Neuronal stem cell (in vitro differentiated cells): ENCODE measurements around the gene PDE6C.
"Not testable (repeated sequence)": the region's sequence is repeated elsewhere in the genome, so short reads cannot be mapped to it uniquely, and the experiment has no call there.

Source experiments
- DNase-seq: peaks from one replicate; pipeline ENCODE4 v3.0.0-alpha.2; 2013; ENCODE audit warnings: low spot score
- H2AFZ ChIP-seq: one replicate; pipeline ENCODE4 v1.6.1; 2013; ENCODE audit warnings: mild to moderate bottlenecking, low read length, inconsistent platforms
- H2AK5ac ChIP-seq: 2 replicates; pipeline ENCODE4 v1.6.1; 2013; ENCODE audit warnings: low read depth, mild to moderate bottlenecking, inconsistent platforms, low read length, moderate library complexity, mixed read lengths
- H2BK120ac ChIP-seq: 2 replicates; pipeline ENCODE4 v1.6.1; 2013; ENCODE audit warnings: low read depth, mild to moderate bottlenecking, inconsistent platforms, low read length, moderate library complexity, mixed read lengths
- H2BK12ac ChIP-seq: one replicate; pipeline ENCODE4 v1.6.1; 2013; ENCODE audit warnings: low read length, inconsistent platforms
- H2BK15ac ChIP-seq: 2 replicates; pipeline ENCODE4 v1.6.1; 2013; ENCODE audit warnings: mild to moderate bottlenecking, low read length, inconsistent platforms, mixed read lengths
- H2BK5ac ChIP-seq: one replicate; pipeline ENCODE4 v1.6.1; 2013; ENCODE audit warnings: inconsistent platforms, mild to moderate bottlenecking, low read length, moderate library complexity
- H3K14ac ChIP-seq: one replicate; pipeline ENCODE4 v1.6.1; 2013; ENCODE audit warnings: low read length, inconsistent platforms
- H3K18ac ChIP-seq: 2 replicates; pipeline ENCODE4 v1.6.1; 2013; ENCODE audit warnings: low read length, inconsistent platforms
- H3K23ac ChIP-seq: 2 replicates; pipeline ENCODE4 v1.6.1; 2013; ENCODE audit warnings: low read depth, mild to moderate bottlenecking, mixed read lengths, low read length, inconsistent platforms; ENCODE audit not compliant: poor library complexity
- H3K27ac ChIP-seq: replicated peaks from 3 replicates; pipeline ENCODE4 v1.5.1; 2013; ENCODE audit warnings: low read length, inconsistent platforms
- H3K27me3 ChIP-seq, 3 experiments: 2 replicates each; pipeline ENCODE4 v1.6.1; 2013; ENCODE audit warnings: low read length in 3 of 3, mild to moderate bottlenecking in 2 of 3, inconsistent platforms in 1 of 3, low read depth in 1 of 3, mixed read lengths in 1 of 3, moderate library complexity in 1 of 3; ENCODE audit not compliant: control insufficient read depth in 3 of 3, insufficient read depth in 3 of 3
- H3K36me3 ChIP-seq, 2 donors: replicated peaks in 1 of 2; 2 replicates each; pipeline ENCODE4 v1.6.1; 2013; ENCODE audit warnings: low read length in 2 of 2; ENCODE audit not compliant: control insufficient read depth in 2 of 2, insufficient read depth in 2 of 2
- H3K4ac ChIP-seq: 2 replicates; pipeline ENCODE4 v1.6.1; 2013; ENCODE audit warnings: inconsistent platforms, mild to moderate bottlenecking, low read length, moderate library complexity
- H3K4me1 ChIP-seq, 2 donors: 1 replicate in 1 of 2; 2 replicates in 1 of 2; pipeline ENCODE4 v1.6.1; 2013; ENCODE audit warnings: low read length in 2 of 2, low read depth in 1 of 2; ENCODE audit not compliant: control insufficient read depth in 2 of 2, insufficient read depth in 1 of 2
- H3K4me2 ChIP-seq: one replicate; pipeline ENCODE4 v1.6.1; 2013; ENCODE audit warnings: mild to moderate bottlenecking, low read length, inconsistent platforms; ENCODE audit not compliant: insufficient read depth, poor library complexity, severe bottlenecking
- H3K4me3 ChIP-seq, 2 donors: 2 replicates each; pipeline ENCODE4 v1.5.1; 2013; ENCODE audit warnings: low read length in 2 of 2, mild to moderate bottlenecking in 2 of 2, inconsistent platforms in 1 of 2, moderate library complexity in 1 of 2
- H3K79me1 ChIP-seq: one replicate; pipeline ENCODE4 v1.6.1; 2013; ENCODE audit warnings: low read depth, mild to moderate bottlenecking, inconsistent platforms, low read length, moderate library complexity
- H3K9ac ChIP-seq: one replicate; pipeline ENCODE4 v1.6.1; 2013; ENCODE audit warnings: mild to moderate bottlenecking, low read depth, low read length, inconsistent platforms; ENCODE audit not compliant: poor library complexity
- H3K9me3 ChIP-seq, 2 donors: replicated peaks in 1 of 2; 2 replicates each; pipeline versions ENCODE3 to v1.6.1; 2013; ENCODE audit warnings: low read length in 2 of 2, mild to moderate bottlenecking in 2 of 2, inconsistent platforms in 1 of 2, low read depth in 1 of 2, mixed read lengths in 1 of 2, moderate library complexity in 1 of 2; ENCODE audit not compliant: control insufficient read depth in 2 of 2, insufficient read depth in 1 of 2
- H4K8ac ChIP-seq: one replicate; pipeline ENCODE4 v1.6.1; 2013; ENCODE audit warnings: low read depth, mild to moderate bottlenecking, inconsistent platforms, low read length, moderate library complexity
- H4K91ac ChIP-seq: one replicate; pipeline ENCODE4 v1.6.1; 2013; ENCODE audit warnings: low read length, low read depth, mild to moderate bottlenecking, inconsistent platforms; ENCODE audit not compliant: poor library complexity
- WGBS, 2 donors: extraction: QIAGEN DNeasy Blood & Tissue Kit; methylation state at CpG; one replicate each; pipeline ENCODE4 v1.1.7; 2013; ENCODE audit warnings: missing lambda C conversion rate in 2 of 2, mixed read lengths in 1 of 2; ENCODE audit not compliant: insufficient read length in 2 of 2, insufficient replicate concordance in 1 of 2; ENCODE audit errors: extremely low coverage in 2 of 2; 5-methylcytosine and 5-hydroxymethylcytosine counted together

The PDE6C gene

GRCh38 chr10:93680412-93681047, 68.2 kb downstream of the PDE6C start:
- WGBS, 2 donors, result no CpG with 5 or more reads among the region's 4 CpGs

DNA sequence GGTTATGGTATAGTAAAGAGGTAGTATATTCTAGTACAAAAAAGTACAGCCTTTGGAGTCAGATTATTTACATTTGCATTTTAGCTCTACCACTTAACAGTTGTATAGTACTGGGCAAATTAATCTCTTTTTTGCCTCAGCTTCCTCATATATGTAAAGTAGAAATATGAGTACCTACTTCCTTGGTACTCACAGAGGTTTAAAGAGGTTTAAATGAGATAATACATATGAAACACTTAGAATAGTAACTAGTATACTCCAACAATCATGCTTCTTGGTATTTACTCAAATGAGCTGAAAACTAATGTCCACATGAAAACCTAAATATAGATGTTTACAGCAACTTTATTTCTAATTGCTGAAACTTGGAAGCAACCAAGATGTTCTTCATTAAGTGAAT, 75.4 kb downstream of the PDE6C start:
- no peak for DNase-seq
- H4K91ac ChIP-seq, result no peak overlapping the region
- no peaks in the 10 kb centered on the region for H3K4me1 ChIP-seq
- H3K4ac ChIP-seq, result no peak overlapping the region
- H3K4me3 ChIP-seq, result no peak overlapping the region
- no peak overlapping the region for H2AFZ ChIP-seq
- H2BK15ac ChIP-seq, result no peak overlapping the region
- H3K18ac ChIP-seq, result no peak overlapping the region
- no peak overlapping the region for H2BK120ac ChIP-seq
- peaks cover 3 to 42% of the 10 kb centered on the region in 2 donors for H3K36me3 ChIP-seq
- no peak overlapping the region for H3K4me2 ChIP-seq
- H2BK12ac ChIP-seq, result no peak overlapping the region
- H3K27ac ChIP-seq, result no peak overlapping the region
- no peak overlapping the region for H2AK5ac ChIP-seq
- no peak overlapping the region for H3K9ac ChIP-seq
- no peak overlapping the region for H4K8ac ChIP-seq
- no peak overlapping the region for H3K14ac ChIP-seq
- no peak overlapping the region for H3K23ac ChIP-seq
- no peaks in the 10 kb centered on the region for H3K79me1 ChIP-seq
- H3K9me3 ChIP-seq, result no peaks in the 10 kb centered on the region
- no peaks in the 10 kb centered on the region for H3K27me3 ChIP-seq
- H2BK5ac ChIP-seq, result no peak overlapping the region

More at GRCh38 chr10:93680412-93681047, 68.2 kb downstream of the PDE6C start:
- no peak overlapping the region for H2BK120ac ChIP-seq
- H4K91ac ChIP-seq, result no peak overlapping the region
- no peak overlapping the region for H3K27ac ChIP-seq
- no peak overlapping the region for H3K14ac ChIP-seq
- H3K4me1 ChIP-seq, result no peaks in the 10 kb centered on the region
- DNase-seq, result peak; percentile 20
- no peak overlapping the region for H3K9ac ChIP-seq
- no peak overlapping the region for H2BK15ac ChIP-seq
- H2AFZ ChIP-seq, result no peak overlapping the region
- H3K4me3 ChIP-seq, result no peak overlapping the region
- H3K18ac ChIP-seq, result no peak overlapping the region
- no peak overlapping the region for H3K23ac ChIP-seq
- H3K4me2 ChIP-seq, result no peak overlapping the region
- no peak overlapping the region for H2BK5ac ChIP-seq
- no peak overlapping the region for H4K8ac ChIP-seq
- no peak overlapping the region for H3K4ac ChIP-seq
- no peak overlapping the region for H2AK5ac ChIP-seq
- no peaks in the 10 kb centered on the region for H3K27me3 ChIP-seq
- H3K79me1 ChIP-seq, result no peaks in the 10 kb centered on the region
- no peaks in the 10 kb centered on the region for H3K9me3 ChIP-seq
- H2BK12ac ChIP-seq, result no peak overlapping the region
- H3K36me3 ChIP-seq, result peaks cover 0 to 59% of the 10 kb centered on the region in 2 donors

DNA sequence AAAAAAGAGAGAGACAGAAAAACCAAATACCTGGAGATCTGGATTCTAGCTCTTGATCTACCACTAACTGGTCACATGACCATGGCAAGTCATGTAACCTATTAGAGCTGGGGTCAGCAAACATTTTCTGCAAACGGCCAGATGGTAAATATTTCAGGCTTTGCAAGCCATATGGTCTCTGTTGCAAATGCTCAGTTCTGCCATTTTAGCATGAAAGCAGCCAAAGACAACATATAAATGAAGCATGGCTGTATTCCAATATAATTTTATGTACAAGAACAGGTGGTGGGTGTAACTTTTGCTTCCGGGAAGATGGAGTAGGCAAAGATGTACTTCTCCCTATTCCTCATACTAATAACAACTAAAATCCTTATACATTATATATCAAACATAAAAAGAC, 83.4 kb downstream of the PDE6C start:
- no peak overlapping the region for H2BK5ac ChIP-seq
- H4K8ac ChIP-seq, result no peak overlapping the region
- H3K4me2 ChIP-seq, result no peak overlapping the region
- H3K23ac ChIP-seq, result no peak overlapping the region
- DNase-seq, result no peak
- no peaks in the 10 kb centered on the region for H3K9me3 ChIP-seq
- H3K9ac ChIP-seq, result no peak overlapping the region
- H3K14ac ChIP-seq, result no peak overlapping the region
- H4K91ac ChIP-seq, result no peak overlapping the region
- H2AK5ac ChIP-seq, result no peak overlapping the region
- no peak overlapping the region for H3K4me3 ChIP-seq
- H3K18ac ChIP-seq, result no peak overlapping the region
- H2AFZ ChIP-seq, result no peak overlapping the region
- no peak overlapping the region for H2BK15ac ChIP-seq
- no peaks in the 10 kb centered on the region for H3K79me1 ChIP-seq
- peaks cover 5 to 84% of the 10 kb centered on the region in 2 donors for H3K36me3 ChIP-seq
- no peak overlapping the region for H2BK12ac ChIP-seq
- H3K4ac ChIP-seq, result no peak overlapping the region
- H3K4me1 ChIP-seq, result no peaks in the 10 kb centered on the region
- no peak overlapping the region for H3K27ac ChIP-seq
- H2BK120ac ChIP-seq, result no peak overlapping the region
- no CpG with 5 or more reads among the region's 2 CpGs for WGBS, 2 donors
- H3K27me3 ChIP-seq, result no peaks in the 10 kb centered on the region

DNA sequence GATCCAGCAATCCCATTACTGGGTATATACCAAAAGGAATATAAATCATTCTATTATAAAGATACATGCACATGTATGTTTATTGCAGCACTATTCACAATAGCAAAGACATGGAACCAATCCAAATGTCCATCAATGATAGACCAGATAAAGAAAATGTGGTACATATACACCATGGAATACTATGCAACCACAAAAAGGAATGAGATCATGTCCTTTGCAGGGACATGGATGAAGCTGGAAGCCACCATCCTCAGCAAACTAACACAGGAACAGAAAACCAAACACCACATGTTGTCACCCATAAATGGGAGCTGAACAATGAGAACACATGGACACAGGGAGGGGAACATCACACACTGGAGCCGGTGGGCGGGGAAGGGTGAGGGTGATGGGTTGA, 84.2 kb downstream of the PDE6C start:
- not testable (repeated sequence) for H3K9me3 ChIP-seq, H2BK12ac ChIP-seq, H3K27ac ChIP-seq, H3K4me1 ChIP-seq, DNase-seq, H2AK5ac ChIP-seq, H3K18ac ChIP-seq, H3K14ac ChIP-seq, H4K8ac ChIP-seq, H2BK5ac ChIP-seq, H3K4ac ChIP-seq, H4K91ac ChIP-seq, H3K27me3 ChIP-seq, H2AFZ ChIP-seq, H2BK120ac ChIP-seq, H3K4me3 ChIP-seq, H3K23ac ChIP-seq, H2BK15ac ChIP-seq, H3K4me2 ChIP-seq, H3K9ac ChIP-seq, H3K79me1 ChIP-seq
- peaks cover 5 to 76% of the 10 kb centered on the region in 2 donors for H3K36me3 ChIP-seq
- no CpG with 5 or more reads among the region's 2 CpGs for WGBS, 2 donors
